ENCODE data around the gene COG4.
"Not testable (repeated sequence)": the region's sequence is repeated elsewhere in the genome, so short reads cannot be mapped to it uniquely, and the experiment has no call there.

The COG4 gene

DNA sequence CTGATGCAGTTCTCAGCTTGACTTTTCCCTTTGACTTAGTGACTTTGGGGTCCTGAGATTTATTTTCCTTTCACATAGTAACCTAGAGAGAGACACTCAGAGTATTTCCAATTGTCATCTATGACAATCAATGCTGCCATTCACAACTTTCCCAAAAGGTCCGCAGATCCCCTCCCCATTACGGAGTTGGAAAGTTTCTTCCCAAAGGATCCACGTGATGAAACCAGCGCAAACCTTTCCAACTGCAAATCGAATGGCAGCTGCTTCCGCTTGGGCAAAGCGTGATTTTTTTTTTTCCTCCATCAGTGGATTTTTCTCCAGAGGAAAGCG is 69.5 kb downstream of the COG4 start:
- no peak for DNase-seq

DNA sequence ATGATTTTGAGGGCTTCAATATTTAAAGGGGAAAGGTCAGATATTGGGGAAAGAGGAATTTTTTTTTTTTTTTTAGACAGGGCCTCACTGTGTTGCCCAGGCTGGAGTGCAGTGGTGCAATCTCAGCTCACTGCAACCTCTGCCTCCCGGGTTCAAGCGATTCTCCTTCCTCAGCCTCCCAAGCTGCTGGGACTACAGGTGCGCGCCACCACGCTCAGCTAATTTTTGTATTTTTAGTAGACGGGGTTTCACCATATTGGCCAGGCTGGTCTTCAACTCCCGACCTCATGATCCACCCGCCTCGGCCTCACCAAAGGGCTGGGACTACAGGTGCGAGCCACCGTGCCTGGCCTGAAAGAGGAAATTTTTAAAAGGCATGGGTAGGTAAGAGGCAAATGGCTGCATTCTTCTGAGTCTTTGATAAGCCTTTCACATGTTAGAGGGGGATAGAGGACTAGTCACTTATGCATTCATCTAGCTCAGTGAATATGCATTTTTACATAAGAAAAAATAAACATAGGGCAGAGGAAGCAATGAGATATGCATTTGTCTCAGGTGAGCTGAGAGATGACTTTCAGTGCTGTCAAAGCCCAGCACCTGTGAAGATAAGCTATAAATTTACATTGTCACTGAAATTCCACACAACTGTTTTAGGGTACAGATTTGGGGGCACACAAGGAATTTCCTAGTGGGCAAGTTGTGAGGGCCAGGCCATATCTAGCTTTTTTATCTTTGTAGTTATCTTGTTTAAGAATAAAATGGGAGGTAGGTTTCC is 70.0 kb downstream of the COG4 start:
- DNase-seq = no peak

DNA sequence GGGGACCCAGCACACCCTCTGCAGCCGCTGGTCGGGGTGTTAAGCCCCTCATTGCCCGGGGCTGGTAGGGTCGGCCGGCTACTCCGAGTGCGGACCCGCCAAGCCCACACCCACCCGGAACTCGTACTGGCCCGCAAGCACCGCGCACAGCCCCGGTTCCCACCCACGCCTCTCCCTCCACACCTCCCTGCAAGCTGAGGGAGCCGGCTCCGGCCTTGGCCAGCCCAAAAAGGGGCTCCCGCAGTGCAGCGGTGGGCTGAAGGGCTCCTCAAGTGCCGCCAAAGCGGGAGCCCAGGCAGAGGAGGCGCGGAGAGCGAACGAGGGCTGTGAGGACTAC is 72.4 kb downstream of the COG4 start:
- not testable (repeated sequence) for DNase-seq

DNA sequence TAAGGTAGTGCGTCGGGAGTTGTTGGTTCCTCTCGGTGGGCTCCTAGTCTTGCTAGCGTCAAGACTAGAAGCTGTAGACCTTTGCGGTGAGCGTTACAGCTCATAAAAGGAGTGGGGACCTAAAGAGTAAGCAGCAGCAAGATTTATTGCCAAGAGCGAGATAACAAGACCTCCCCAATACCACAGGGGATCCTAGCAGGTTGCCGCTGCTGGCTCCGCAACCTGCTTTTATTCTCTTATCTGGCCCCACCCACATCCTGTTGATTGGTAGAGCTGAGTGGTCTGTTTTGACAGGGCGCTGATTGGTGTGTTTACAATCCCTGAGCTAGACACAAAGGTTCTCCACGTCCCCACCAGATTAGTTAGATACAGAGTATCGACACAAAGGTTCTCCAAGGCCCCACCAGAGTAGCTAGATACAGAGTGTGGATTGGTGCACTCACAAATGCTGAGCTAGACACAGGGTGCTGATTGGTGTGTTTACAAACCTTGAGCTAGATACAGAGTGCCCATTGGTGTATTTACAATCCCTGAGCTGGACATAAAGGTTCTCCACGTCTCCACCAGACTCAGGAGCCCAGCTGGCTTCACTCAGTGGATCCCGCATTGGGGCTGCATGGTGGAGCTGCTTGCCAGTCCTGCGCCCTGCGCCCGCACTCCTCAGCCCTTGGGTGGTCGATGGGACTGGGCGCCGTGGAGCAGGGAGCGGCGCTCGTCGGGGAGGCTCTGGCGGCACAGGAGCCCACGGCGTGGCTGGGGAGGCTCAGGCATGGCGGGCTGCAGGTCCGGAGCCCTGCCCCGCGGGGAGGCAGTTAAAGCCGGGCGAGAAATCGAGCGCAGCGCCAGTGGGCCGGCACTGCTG is 73.0 kb downstream of the COG4 start:
- not testable (repeated sequence) for DNase-seq

DNA sequence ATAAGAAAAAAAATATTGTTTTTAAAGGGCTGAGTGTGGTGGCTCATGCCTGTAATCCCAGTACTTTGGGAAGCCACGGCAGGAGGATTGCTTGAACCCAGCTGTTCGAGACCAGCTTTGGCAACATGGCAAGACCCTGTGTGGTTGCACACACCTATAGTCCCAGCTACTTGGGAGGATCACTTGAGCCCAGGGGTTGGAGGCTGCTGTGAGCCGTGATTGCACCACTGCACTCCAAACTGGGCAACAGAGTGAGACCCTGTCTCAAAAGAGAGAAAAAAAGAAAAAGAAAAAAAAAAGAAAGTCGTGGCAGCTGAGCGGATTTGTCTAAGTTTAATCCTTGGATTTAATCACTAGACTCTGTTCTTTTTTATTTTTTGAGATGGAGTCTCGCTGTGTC is 75.3 kb downstream of the COG4 start:
- DNase-seq = no peak

DNA sequence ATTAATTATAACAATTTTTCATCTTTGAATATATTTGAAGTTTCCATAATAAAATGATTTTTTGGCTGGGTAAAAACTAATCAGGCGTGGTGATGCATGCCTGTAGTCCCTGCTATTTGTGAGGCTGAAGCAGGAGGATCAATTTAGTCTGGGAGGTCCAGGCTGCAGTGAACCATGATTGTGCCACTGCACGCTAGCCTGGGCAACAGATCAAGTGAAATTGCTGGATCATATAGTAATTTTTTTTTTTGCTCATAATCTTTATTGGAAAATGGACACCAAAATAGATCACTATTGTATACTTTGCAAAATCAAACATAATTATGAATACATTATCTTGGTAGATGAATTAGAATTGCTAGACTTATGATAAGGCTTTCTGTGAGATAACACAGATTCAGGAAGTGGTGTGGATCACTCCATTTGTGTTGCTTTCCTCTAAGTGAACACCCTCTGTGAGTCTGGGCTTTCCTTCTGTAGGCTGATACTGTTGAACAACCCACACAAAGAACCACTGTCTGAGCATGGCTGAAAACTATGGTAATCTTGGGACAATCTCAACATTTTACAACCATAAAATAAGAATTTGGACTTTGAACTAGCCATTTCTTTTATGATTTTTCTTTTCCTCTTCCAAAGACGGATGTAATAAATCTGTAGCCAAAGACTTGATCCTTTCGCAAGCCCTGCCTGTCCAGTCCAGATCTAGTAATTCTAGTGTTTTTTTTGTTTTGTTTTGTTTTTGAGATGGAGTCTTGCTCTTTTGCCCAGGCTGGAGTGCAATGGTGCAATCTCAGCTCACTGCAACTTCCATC is 78.9 kb downstream of the COG4 start:
- DNase-seq = no peak

DNA sequence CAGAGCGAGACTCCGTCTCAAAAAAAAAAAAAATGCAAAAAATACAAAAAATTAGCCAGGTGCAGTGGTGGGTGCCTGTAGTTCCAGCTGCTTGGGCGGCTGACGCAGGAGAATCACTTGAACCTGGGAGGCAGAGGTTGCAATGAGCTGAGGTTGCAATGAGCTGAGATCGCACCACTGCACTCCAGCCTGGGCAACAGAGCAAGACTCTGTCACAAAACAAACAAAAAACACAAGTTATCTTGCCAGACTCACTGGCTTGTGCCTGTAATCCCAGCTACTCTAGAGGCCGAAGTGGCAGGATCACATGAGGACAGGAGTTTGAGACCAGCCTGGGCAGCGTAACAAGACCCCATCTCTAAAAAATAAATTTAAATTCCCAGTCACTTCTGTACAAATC is 81.0 kb downstream of the COG4 start:
- DNase-seq = no peak

GRCh38 chr16:70441406-70441990 is 81.9 kb downstream of the COG4 start:
- no peak for DNase-seq

- no peak for DNase-seq
These were observed 83.2 kb downstream of the COG4 start for GRCh38 chr16:70440009-70440692.

- DNase-seq = peak; percentile 96
These were observed 84.1 kb downstream of the COG4 start, which contains the start of gene ST3GAL2 for GRCh38 chr16:70438969-70439862. TSS of gene ST3GAL2 (minus strand) at chr16:70439100. CDS start at chr16:70398530, 40,570 bp downstream.

DNA sequence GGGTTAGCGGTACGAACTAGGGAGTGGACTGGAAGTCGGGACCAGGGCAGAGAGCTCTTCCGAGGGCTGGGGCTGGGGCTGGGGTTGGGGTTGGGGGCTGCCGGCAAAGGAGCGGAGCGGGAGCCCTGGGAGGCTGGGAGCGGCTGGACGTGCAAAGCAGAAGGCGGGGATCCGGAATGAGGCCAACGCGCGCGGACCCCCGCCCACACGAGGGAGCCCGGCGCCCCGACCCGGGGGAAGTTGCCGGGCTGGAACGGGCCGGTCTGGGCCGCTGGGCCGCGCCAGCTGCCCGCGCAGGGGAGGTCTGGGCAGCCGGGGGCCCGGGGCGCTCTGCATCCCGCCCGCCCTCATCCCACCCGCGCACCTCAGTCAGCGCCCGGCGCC is 84.8 kb downstream of the COG4 start:
- DNase-seq = no peak

DNA sequence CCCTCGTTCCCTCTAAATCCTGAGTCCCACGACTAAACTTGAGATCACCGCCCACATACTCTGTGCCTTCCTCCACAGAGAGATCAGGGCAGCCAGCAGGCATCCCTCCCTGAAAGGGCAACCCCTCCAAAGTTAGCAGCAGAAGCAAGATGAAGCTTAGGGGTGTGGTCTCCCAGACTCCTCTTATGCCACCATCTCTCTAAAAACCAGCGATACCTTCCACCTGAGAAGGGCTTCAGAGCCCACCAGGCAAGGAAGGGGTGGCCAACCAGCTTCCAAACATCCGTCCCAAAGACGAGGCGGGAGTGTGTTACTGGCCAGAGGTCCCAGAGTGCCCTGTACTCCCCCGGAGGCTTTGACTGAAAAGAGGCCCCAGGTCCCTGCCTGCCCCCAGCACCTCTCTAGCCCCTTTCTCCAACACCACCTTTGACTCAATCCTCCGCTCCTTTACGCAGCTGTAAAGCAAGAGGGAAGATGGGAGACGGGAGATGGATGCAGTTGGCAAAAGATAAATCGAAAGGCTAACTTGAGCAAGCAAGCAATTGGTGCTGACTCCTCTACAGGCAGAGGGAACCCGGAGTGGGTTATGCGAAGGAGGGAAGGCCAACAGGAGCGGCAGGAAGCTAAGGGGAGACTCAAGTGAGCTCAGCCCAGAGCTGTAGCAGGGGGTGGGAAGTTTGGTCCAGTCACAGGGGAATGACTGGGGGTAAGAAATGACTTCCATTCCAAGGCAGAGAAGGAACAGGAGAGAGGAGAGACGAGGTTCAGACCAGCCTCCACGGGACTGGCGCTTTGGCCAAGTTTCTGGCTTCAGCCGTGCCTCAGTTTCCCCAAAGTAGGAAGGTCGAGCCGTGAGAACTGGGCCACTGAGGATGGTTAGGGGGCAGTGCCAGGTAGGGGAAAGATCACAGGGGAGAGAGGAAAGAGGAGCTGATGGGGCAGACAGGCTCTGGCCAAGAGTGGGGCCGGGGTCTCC is 85.5 kb downstream of the COG4 start:
- peak; percentile 57 for DNase-seq

DNA sequence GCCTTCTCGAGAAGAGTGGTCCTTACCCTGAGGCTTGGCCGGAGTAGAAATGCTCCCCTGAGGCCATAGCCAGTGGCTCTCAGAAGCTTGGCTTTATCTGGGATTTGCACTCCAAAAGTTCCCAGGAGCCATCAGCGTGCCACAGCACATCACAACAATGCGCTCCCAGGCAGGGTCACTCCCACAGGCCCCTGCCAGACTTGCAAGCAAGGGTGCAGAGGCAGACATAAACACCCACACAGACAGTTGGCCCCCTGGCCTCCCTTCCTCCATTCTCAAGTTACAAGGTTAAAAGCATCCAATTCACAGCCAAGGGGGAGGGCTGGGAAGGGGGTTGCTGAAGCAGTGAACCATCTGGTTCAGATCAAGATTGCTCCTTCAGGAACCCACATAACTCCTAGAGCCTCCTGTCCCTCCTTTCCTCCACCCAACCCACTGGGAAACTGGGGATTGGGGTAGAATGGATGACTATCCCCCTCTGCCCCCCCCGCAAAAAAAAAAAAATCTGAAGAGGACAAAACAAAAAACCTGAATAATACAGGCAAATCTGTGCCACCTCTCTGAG is 86.3 kb downstream of the COG4 start:
- peak; percentile 96 for DNase-seq

DNA sequence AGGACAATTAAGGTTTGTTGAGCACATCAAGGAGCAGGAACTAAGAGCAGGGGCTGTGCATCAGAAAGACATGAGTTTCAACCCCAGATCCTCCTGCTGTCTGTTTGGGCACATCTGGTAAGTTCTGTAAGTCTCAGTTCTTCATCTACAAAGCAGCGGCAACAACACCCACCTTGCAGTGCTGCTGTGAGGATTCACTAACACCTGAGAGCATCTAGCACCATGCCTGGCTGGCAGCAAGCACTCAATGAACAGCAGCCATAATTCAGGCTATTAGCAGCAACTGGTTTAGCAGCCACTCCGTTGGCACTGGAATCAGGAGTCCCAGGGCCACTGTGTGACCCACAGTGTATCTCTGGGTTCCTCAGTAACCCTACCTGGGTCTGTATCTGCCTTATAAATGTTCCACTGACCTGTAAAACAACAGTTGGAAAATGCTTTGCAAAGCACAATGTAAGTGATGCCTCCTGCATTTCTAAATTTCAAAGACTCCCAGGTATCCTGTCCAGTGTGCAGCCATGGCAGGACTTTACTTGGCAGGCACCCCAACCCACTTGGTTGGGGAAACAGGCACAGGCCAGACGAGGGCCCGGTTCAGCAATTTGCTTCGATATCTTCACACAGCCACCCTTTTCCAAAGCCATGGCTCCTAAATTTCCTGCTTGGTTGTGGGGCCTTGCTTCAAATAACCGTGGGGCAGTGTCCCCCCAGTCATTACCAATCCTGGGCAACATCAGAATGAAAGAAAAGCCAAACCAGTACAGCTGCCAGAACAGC is 88.7 kb downstream of the COG4 start:
- no peak for DNase-seq

GRCh38 chr16:70433458-70434103 is 89.8 kb downstream of the COG4 start:
- DNase-seq = peak; percentile 84

GRCh38 chr16:70432723-70433457 is 90.5 kb downstream of the COG4 start:
- DNase-seq = no peak

- no peak for DNase-seq
These were observed 91.0 kb downstream of the COG4 start for GRCh38 chr16:70432356-70432722.

All from fibroblast of upper back skin (primary cell).